ENCODE measurements around the gene TOB1.

GRCh38 chr17:50848039-50848438 lies 18.1 kb downstream of the TOB1 start:
- TF ChIP-seq CTCF (IDR thresholded peaks at IDR 0.05): no peak
- no peak for TF ChIP-seq POLR2A (IDR thresholded peaks at IDR 0.05)
